ENCODE measurements around the gene SPAG6.

SPAG6 gene

DNA sequence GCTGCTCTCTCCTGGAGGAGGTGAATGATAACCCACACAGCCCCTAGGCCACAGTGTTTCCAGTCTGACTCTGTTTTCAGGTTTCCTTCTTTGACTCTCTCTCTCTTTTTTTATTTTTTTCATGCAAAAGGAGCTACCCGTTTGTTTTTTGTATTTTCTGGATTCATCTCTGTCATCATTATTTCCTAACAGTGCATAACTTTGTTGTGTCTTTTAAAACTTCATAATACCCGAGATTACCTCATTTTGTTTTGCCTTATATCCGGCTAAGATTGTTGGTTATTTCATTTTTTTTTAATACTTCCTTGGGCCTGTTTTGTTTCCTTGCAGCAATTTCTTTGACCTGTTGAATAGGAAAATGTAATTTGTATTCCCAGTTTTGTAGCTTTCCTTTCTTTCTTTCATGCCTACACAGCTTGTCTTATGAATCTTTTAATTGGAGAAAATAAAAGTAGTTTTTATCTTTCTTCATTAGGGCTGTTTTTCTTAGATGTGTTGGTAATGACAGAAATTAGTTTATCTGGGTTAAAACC, 72.5 kb downstream of the SPAG6 start:
- DNase-seq (ENCODE audit: insufficient read length, low spot score) (no peak), FAIRE-seq (no peak)
- no peak for TF ChIP-seq SPI1 (IDR thresholded peaks at IDR 0.05; ENCODE audit: low read depth, low read length)
- no peak for TF ChIP-seq POLR2AphosphoS5 (IDR thresholded peaks at IDR 0.05; ENCODE audit: low read depth, low read length)
- no peak for TF ChIP-seq POLR2A (IDR thresholded peaks at IDR 0.05; ENCODE audit: low read depth, low read length)
- no peak for TF ChIP-seq POU2F2 (IDR thresholded peaks at IDR 0.05; ENCODE audit: low read depth, low read length)
- TF ChIP-seq PAX5 (IDR thresholded peaks at IDR 0.05; ENCODE audit: insufficient read depth, low read length, severe bottlenecking) = no peak
- TF ChIP-seq TAF1 (IDR thresholded peaks at IDR 0.05; ENCODE audit: low read depth, low read length) = no peak

DNA sequence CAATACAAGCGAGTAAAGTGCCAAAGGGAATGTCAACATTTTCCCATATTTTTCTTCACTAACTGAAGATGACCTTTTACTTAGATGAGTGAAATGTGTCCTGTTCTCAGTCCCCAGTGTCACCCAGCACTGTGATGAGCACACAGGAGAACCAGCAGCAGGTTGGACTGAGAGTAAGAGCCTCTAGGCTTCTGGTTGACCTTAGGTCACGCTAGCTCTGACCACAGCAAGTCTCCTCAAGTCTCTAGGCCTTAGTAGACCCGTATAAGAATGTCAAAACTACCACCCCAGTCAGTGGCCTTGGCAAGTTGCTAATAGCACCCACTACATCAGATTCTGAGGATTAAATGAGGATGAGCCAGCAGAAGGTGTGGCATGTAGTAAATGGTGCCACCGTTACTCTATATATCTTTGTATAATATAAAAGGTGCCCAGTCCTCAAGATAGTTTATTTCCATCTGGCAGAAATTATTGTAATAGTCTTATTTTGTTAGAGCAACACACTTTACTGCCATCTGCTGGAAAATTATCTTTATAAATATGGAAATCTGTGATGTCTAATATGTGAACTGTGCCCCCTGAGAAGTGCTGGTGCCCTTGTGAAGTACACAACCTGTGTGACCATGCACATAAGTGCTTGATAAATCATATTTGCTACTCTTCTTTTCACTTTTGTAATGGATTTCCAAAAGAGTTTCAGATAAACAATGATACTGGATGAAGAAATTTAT, 75.7 kb downstream of the SPAG6 start:
- FAIRE-seq = peak; percentile 70

DNA sequence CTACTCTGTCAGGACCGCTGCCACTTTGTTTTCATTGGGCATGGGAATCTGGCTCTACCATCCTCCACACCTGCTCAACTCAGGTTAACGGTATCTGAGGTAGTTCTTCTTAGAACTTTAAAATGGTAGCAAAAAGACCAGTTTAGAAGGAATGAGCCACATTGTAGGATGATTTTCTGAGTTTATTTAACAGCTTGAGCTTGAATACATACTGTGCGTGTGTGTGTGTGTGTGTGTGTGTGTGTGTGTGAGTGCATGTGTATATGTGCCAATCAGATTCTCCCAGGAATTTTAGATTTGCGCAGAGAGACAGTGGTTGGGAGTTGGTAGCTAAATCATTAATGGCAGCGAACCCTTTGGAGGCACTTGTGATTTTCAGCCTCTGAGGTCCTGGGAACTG, 81.4 kb downstream of the SPAG6 start:
- FAIRE-seq = no peak
- TF ChIP-seq PAX5 (IDR thresholded peaks at IDR 0.05; ENCODE audit: insufficient read depth, low read length, severe bottlenecking) (no peak), POLR2A (IDR thresholded peaks at IDR 0.05; ENCODE audit: low read depth, low read length) (no peak), POU2F2 (IDR thresholded peaks at IDR 0.05; ENCODE audit: low read depth, low read length) (no peak), TAF1 (IDR thresholded peaks at IDR 0.05; ENCODE audit: low read depth, low read length) (no peak), POLR2AphosphoS5 (IDR thresholded peaks at IDR 0.05; ENCODE audit: low read depth, low read length) (no peak), SPI1 (IDR thresholded peaks at IDR 0.05; ENCODE audit: low read depth, low read length) (no peak)
- DNase-seq (ENCODE audit: insufficient read length, low spot score) = no peak

More for the DNA sequence above, 75.7 kb downstream of the SPAG6 start:
- no peak for DNase-seq (ENCODE audit: insufficient read length, low spot score)
- TF ChIP-seq POU2F2 (IDR thresholded peaks at IDR 0.05; ENCODE audit: low read depth, low read length) (no peak), PAX5 (IDR thresholded peaks at IDR 0.05; ENCODE audit: insufficient read depth, low read length, severe bottlenecking) (no peak), POLR2AphosphoS5 (IDR thresholded peaks at IDR 0.05; ENCODE audit: low read depth, low read length) (no peak), POLR2A (IDR thresholded peaks at IDR 0.05; ENCODE audit: low read depth, low read length) (no peak), SPI1 (IDR thresholded peaks at IDR 0.05; ENCODE audit: low read depth, low read length) (no peak), TAF1 (IDR thresholded peaks at IDR 0.05; ENCODE audit: low read depth, low read length) (no peak)

DNA sequence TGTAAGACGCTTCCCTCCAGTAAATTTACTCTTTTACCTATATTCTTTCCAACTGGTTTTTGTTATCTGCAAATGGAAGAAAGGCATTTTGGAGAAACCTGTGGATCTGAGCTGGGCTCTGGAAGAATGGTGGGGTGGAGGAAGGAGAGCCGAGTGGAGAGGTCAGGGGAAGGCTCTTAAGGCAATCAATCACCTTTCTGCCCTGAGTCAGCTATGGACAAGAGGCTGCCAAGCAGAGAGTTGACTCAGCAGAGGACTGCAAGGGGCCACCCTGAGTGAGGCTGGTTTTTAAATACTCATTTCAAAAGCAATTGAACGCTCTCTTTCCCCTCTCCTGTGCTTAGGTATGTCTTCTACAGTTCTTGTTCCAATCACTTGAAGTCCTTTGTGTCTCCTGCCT, 81.8 kb downstream of the SPAG6 start:
- no peak for DNase-seq (ENCODE audit: insufficient read length, low spot score)
- FAIRE-seq = no peak
- TF ChIP-seq POU2F2 (IDR thresholded peaks at IDR 0.05; ENCODE audit: low read depth, low read length) = no peak
- TF ChIP-seq PAX5 (IDR thresholded peaks at IDR 0.05; ENCODE audit: insufficient read depth, low read length, severe bottlenecking) = no peak
- TF ChIP-seq SPI1 (IDR thresholded peaks at IDR 0.05; ENCODE audit: low read depth, low read length) = no peak
- TF ChIP-seq POLR2A (IDR thresholded peaks at IDR 0.05; ENCODE audit: low read depth, low read length) = no peak
- no peak for TF ChIP-seq TAF1 (IDR thresholded peaks at IDR 0.05; ENCODE audit: low read depth, low read length)

DNA sequence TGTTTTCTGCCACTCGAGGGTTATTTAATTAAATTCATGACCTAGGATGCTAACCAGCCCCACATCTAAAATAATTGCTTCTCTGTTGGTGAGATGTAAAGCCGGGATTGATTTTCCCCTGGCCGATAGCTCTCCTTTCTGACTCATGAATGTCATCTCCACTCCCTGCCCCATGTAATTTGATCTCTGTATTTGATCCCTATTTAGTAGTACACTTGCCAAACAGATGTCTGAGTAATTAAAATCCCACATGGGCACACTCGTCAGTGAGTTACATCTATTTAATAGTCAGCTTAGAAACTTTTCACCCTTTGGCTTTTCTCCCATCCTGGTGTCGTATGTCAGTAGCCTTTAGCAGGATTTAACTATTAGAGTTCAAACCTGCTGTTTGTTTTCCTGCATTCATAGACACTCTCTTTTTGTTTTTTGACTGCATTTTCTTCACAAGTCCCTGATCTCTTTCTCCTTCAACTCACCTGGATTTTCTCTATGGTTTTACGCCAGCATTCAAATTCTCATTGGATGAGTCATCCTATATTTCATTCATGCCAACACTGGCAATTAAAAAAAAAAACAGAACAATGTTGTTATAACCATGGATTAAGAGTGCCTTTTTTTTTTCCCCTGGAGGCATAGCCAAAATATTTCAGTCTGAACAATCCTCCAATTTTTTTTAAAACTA, 82.7 kb downstream of the SPAG6 start:
- no peak for FAIRE-seq
- TF ChIP-seq PAX5 (IDR thresholded peaks at IDR 0.05; ENCODE audit: insufficient read depth, low read length, severe bottlenecking) = no peak
- TF ChIP-seq TAF1 (IDR thresholded peaks at IDR 0.05; ENCODE audit: low read depth, low read length) = no peak
- no peak for TF ChIP-seq POU2F2 (IDR thresholded peaks at IDR 0.05; ENCODE audit: low read depth, low read length)
- no peak for TF ChIP-seq POLR2A (IDR thresholded peaks at IDR 0.05; ENCODE audit: low read depth, low read length)
- TF ChIP-seq POLR2AphosphoS5 (IDR thresholded peaks at IDR 0.05; ENCODE audit: low read depth, low read length) = no peak
- no peak for TF ChIP-seq SPI1 (IDR thresholded peaks at IDR 0.05; ENCODE audit: low read depth, low read length)
- DNase-seq (ENCODE audit: insufficient read length, low spot score) = no peak

DNA sequence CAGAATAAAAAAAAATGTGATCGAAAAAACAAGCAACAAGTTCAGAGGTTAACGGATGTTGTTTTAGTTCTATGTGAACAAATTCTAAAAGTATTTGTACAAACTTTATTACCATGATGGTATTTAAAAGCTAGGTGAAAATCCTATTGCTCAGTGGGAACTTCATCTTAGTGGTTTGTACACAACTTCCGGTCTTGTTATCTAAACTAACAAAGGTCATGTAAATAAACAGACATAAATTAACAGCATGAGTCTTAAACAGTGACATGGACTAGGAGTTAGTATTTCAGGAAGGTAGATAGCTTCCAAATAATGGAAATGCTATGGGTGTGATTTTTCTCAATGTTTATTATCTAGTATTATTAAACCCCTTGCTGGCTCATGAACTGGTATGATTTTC, 83.8 kb downstream of the SPAG6 start:
- no peak for DNase-seq (ENCODE audit: insufficient read length, low spot score)
- FAIRE-seq = no peak
- TF ChIP-seq POU2F2 (IDR thresholded peaks at IDR 0.05; ENCODE audit: low read depth, low read length) (no peak), POLR2AphosphoS5 (IDR thresholded peaks at IDR 0.05; ENCODE audit: low read depth, low read length) (no peak)

DNA sequence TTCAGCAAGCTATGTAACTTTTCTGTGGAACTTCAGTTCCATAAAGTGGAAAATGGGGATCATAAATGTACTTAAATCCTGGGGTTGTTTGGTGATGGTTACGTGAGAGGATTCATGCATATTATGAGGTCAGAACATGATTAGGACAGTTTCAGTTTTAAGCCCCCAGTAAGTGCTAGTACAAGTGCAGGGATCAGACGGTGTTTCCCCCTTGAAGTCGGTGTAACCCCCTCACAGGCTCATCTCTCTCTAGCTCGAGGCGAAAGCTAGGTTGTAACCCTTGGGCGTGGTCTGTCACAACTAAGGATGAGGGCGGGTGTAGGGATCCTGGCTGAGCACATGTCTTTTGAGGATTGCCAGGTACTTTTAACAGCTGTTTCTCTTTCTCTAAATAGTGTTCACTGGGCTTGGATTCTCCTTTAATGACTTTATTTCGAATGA, 84.7 kb downstream of the SPAG6 start:
- TF ChIP-seq PAX5 (IDR thresholded peaks at IDR 0.05; ENCODE audit: insufficient read depth, low read length, severe bottlenecking) = no peak
- no peak for TF ChIP-seq POLR2A (IDR thresholded peaks at IDR 0.05; ENCODE audit: low read depth, low read length)
- no peak for TF ChIP-seq POU2F2 (IDR thresholded peaks at IDR 0.05; ENCODE audit: low read depth, low read length)
- DNase-seq (ENCODE audit: insufficient read length, low spot score) = no peak
- FAIRE-seq = no peak

DNA sequence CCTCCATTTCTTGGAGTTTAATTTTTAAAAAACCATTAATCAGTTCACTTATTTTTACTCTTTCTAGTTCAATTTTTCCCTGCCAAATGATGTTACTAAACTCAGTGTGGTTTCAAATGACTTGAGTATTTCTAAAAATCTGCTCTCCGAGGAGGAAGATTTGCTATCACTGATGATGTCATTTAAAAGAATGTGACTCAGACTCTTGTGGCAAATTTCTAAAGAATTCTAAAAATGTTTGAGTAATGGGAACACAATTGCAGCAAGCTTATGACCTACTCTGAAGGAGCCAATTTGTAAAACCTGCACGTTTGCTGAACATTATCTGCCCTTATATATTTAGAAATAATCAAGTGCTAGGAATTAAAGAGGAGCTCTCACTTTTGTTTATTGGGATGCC, 88.6 kb downstream of the SPAG6 start:
- DNase-seq (ENCODE audit: insufficient read length, low spot score) = no peak
- no peak for TF ChIP-seq SPI1 (IDR thresholded peaks at IDR 0.05; ENCODE audit: low read depth, low read length)
- TF ChIP-seq POLR2A (IDR thresholded peaks at IDR 0.05; ENCODE audit: low read depth, low read length) = no peak
- TF ChIP-seq POU2F2 (IDR thresholded peaks at IDR 0.05; ENCODE audit: low read depth, low read length) = no peak
- no peak for TF ChIP-seq PAX5 (IDR thresholded peaks at IDR 0.05; ENCODE audit: insufficient read depth, low read length, severe bottlenecking)
- TF ChIP-seq TAF1 (IDR thresholded peaks at IDR 0.05; ENCODE audit: low read depth, low read length) = no peak
- TF ChIP-seq POLR2AphosphoS5 (IDR thresholded peaks at IDR 0.05; ENCODE audit: low read depth, low read length) = no peak
- FAIRE-seq = no peak

DNA sequence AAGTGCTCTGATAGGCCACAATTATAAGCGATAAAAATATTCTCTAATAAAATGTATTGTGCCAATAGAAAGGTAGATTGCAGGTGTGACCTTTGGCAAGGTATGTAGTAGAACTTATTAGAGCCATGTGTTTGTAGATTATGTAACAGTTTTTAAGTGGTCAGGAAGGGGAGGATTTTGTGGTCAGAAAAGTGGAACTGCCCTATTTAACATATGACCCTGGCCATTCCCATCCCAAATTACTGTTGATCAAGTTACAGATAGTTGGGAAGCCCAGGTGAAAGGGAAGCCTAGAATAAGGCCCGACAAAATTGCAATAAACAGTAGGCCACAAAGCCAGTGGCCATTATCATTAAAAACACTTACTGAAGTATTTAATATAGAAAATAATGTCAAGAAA, 89.2 kb downstream of the SPAG6 start:
- no peak for TF ChIP-seq POLR2A (IDR thresholded peaks at IDR 0.05; ENCODE audit: low read depth, low read length)
- no peak for TF ChIP-seq POU2F2 (IDR thresholded peaks at IDR 0.05; ENCODE audit: low read depth, low read length)
- no peak for TF ChIP-seq POLR2AphosphoS5 (IDR thresholded peaks at IDR 0.05; ENCODE audit: low read depth, low read length)
- TF ChIP-seq SPI1 (IDR thresholded peaks at IDR 0.05; ENCODE audit: low read depth, low read length) = no peak
- no peak for TF ChIP-seq PAX5 (IDR thresholded peaks at IDR 0.05; ENCODE audit: insufficient read depth, low read length, severe bottlenecking)
- TF ChIP-seq TAF1 (IDR thresholded peaks at IDR 0.05; ENCODE audit: low read depth, low read length) = no peak
- FAIRE-seq (no peak), DNase-seq (ENCODE audit: insufficient read length, low spot score) (no peak)

Measured in GM12891 (cell line).